CD4-positive, alpha-beta T cell treated with Interleukin-6 for 4 hours (primary cell): Measurements from ENCODE around the gene LPO.

ENCODE experiments used
- DNase-seq: peaks from one replicate; pipeline ENCODE4 v3.0.0-alpha.2; 2020; ENCODE audit warnings: mixed read lengths

The LPO gene

DNA sequence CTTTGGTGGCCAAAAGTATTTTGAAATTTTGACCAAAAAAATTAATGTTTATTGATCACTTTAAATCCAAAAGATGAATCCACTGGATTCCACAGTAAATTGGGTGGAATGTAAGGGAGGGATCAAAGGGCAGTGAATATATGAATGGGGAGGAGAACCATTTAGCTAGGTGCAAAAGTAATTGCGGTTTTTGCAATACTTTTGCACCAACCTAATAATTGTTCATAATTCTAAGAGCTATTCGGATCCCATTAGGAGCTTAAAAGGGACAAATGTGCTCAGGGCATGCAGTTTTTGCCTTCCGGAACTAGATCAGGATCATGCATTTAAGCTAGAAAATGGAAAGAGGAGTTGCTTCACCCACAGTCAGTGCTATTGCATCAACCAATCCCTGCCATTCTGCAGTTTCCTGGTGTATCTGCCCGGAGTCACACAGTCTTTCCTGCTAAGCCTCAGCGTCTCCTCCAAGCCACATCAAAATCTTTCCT, at the start of gene LPO:
Gene LPO, plus strand, starts transcription at position 438 of the 488 bp plus-strand sequence. CDS start 4,396 bp downstream, outside the sequence.
- no peak for DNase-seq

DNA sequence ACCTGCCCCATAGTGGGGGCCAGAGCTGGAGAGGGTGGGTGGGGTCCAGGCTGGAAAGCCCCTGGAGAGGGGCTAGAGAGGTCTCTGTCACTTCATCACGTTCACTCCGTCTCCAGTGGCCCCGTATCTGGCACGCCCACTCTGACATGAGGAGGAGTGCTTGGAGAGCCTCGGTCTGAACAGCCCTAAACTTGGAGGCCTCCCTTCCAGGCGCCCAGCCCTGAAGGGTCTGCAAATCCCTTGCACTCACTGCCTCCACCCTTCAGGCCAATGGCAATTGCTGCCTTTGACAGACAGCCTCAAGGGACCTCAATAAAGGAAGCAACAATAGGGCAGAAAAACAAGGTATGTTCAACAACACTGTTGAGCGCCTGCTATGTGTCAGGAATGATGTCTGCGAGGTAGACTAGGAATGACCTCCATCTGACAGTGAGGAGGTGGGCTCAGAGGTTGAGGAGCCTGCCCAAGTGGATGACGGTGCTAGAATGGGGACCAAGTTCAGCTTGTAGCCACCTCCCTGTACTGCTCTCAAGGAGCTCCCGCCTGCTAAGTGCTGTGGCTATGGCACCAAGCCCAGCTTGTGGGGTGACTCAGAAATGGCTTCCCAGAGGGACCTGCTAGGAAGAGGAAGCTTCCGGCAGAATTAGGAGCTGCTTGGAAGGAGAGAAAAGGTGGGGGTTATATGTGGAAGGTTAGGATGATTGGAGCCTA, 48.8 kb upstream of the LPO start:
- DNase-seq, result no peak

DNA sequence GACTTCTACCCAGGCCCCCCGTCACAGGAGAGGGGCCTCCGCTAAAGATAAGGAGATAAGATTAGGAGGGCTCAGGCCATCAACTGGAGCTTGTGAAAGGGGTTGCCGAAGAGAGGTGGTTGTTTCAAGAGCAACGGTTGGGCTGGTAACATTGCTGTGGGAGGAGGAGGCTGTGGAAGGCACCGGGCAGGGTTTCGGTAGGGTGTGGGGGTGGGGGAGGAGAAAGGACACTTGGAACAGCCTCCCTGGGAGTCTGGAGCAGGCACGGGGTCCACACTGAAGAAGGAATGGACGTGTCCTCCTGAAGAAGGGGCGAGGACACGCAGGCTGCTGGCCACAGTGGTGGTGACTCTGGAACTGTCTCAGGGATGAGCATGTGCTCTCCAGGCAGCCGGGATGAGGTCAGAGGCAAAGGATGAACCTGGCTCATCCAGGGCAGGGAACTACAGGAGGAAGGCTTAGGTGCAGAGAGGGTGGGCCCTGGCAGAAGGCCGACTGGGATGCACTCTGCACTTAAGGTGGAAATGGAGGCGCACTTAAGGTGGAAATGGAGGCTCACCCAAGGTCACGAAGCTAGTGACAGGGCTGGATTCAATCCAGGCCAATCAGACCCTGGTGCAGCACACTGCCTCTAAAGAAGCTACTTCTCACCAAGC, 47.0 kb upstream of the LPO start:
- DNase-seq, result no peak

DNA sequence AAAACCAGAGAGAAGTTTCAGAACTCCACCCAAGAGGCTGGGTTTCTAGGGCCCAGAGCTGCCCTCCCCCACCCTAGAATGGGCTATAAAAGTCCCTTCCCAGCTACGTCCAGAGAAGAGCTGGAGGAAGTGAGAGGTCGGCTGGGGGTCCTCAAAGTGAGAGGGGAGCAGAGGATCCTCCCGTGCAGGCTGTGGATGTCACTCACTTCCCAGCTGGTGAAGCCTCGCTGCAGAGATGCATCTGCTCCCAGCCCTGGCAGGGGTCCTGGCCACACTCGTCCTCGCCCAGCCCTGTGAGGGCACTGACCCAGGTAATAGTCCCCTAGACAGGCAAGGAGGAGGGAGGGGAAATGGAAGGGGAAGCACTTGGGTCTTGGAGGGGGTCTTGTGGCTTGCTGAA, 45.8 kb upstream of the LPO start, which contains the start of gene EPX:
Gene EPX, plus strand, starts transcription at position 115 of the 400 bp plus-strand sequence. Its CDS starts 121 bp downstream, at position 236.
- no peak for DNase-seq

DNA sequence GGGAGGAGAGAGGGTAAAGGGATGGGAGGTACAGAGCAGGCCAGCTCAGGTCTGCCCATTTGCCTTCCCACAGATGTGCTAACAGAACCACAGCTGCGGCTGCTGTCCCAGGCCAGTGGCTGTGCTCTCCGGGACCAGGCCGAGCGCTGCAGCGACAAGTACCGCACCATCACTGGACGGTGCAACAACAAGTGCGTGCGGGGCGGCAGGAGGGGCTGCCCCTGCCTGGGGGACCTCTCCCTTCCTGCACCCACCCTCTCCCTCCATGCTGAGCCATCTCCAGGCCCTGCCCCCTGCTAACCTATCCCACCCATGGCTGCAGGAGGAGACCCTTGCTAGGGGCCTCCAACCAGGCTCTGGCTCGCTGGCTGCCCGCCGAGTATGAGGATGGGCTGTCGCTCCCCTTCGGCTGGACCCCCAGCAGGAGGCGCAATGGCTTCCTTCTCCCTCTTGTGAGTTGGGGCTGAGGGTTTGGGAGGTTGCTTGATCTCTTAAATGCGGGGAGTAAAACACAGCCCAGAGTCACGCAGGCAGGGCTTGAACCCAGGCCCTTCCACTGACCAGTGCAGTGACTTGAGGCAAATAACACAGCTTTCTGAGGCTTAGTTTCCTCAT, 44.6 kb upstream of the LPO start:
- no peak for DNase-seq

DNA sequence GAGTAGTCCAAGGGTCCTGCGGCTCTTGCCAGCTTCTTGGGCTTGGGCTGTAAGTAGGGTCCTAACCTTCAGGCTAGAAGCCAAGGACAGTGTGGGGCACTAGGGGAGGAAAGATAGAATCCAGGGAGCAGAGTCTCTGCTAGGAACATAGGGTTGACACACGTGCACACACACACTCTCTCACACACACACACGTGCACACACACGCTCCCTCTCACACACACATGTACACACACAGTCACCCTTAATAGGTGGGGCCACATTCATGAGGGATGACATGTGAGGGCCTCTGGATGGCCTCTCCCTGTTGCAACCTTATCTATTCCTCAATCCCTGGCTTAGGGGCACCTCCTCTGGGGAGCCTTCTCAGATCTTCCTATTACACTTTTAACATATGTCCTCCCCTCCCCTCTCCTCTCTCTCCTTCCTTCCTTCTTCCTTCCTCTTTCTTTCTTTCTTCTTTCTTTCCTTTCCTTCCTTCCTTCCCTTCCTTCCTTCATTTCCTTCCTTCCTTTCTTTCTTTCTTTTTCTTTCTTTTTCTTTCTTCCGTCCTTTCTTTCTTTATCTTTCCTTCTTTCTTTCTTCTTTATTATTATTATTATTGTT, 42.8 kb upstream of the LPO start:
- no peak for DNase-seq

DNA sequence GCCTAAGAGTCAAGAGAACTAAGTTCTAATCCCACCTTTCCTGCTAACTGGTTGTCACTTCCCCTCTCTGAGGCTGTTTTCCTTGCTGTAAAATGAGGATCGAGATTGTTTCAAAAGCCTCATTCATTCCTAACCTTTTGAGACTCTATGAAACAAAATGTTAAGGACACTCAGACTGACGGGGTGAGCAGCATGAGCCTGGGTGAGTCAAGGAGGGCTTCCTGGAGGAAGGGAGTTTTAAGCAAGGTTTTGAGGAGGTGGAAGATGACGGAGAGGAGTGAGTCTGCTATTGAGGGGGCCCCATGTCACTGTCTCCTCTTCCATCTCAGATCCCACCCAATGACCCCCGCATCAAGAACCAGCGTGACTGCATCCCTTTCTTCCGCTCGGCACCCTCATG, 41.8 kb upstream of the LPO start:
- DNase-seq, result no peak

DNA sequence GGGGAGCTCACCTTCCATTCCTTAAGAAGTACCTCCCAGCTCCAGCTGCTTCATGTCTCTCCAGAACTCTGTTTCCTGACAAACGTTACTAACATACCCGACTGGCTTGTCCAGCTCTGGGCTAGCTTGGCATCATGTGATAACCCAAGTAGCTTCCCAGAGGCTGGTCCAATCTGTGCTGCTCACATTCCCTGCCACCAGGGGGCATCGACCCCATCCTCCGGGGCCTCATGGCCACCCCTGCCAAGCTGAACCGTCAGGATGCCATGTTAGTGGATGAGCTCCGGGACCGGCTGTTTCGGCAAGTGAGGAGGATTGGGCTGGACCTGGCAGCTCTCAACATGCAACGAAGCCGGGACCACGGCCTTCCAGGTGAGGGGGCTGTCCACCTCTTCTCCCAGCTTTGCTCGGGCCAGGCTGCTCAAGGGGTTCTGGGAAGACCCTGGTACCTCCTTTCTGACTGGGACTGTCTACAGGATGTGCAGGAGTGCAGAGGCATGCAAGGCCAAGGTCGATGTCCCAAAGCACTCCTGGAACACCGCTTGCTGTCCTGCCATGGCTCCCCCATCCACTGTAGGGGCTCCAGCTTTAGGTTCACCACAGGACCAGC, 38.3 kb upstream of the LPO start:
- DNase-seq, result peak; percentile 65

DNA sequence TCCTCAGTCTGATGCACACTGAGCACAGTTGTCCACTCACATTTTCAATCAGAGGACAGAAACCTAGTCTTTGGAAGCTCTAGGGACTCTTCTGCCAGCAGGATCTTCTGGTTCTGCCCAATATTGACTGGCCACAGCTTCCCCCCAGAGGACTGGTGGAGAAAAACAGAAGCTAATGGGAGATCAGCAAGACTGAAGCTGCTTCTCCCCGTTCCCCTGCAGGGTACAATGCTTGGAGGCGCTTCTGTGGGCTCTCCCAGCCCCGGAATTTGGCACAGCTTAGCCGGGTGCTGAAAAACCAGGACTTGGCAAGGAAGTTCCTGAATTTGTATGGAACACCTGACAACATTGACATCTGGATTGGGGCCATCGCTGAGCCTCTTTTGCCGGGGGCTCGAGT, 35.5 kb upstream of the LPO start:
- DNase-seq, result no peak

DNA sequence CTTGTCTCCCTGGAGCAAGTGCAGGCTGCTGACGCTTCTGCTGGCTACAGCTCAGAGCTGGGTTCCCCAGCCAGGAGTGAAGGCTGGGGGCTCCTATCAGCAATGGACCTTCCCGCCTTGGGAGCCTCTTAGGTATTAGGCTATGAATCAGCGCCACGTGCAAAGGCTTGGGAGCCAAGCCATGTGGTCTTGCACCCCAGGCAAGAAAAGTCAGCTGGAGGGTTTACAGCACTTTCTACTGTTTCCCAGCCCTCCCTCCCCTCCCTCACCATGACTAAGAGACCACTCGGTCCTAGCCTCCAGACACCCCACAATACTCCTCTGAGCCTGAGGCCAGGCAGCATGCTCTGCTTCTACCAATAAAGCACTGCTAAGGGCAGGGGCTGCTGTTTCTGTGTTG, 33.6 kb upstream of the LPO start:
- no peak for DNase-seq

DNA sequence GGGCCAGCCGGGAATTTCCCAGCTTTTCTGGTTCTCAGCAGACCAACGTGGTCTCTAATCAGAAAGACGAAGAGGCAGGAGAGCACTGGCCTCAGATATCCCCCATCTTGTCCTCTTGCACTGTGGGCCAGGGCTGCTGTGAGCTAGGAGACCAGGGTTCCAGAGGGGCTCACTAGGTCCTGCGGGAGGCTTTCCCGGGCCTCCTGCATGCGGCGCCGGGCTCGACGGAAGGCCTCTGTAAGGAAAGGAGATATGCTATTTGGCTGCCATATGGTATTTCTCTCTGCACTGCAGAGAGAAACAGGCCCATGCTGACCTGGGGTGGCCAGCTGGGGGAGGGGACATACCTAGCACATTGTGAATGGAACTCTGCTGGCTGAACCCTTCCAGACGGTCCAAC, 32.4 kb upstream of the LPO start:
- DNase-seq, result no peak

DNA sequence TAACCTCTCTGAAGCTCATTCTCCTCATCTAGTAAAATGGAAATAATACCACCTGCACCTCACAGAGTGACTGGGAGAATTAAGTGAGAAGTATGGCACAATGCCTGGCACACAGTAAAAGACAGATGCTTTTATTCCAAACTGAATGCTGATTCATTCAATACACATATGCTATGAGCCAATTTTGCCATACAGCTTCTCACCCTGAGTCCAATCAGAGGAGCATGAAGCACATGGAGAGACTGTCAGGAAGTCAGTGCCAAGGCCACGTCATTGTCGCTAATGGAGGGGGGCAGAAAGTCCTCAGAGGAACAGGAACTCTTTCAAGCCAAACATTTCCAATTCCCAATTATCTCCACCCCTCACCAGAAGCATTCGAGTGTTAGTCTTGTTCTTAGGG, 30.9 kb upstream of the LPO start:
- DNase-seq, result no peak

DNA sequence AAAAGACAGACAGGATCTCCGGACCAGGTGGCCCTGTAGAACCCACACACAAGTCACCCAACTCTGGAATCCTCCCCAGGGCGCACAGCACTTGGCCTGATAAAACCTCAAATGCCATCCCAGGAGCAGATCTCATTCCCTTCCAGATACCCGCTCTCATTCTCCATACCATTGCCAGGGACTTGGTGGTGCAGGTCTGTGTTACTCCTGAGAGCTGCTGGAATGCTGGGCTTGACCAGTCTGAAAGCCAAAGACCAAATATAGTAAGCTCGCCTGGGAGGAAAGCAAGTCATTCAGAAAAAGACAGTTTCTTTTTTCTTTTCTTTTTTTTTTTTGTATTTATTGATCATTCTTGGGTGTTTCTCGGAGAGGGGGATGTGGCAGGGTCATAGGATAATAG, 30.0 kb upstream of the LPO start:
- no peak for DNase-seq

DNA sequence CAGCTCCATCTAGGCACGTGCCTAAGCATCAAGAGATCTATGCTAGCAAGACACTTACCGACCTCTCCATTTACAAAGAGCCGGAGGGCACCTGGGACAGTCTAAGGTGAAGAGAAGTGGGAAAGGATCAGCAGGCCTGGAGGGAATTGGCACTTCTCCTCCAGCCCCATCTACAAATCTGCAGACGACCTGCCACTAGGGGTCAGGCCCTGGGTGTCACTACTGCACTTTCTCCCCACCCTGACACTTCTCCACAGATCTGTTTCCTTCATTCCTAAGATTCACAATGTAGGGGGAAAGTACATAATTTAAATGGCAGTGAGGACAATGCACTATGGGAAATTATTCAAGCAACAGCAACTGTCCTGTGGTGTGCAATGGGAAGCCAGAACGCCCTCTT, 27.5 kb upstream of the LPO start:
- no peak for DNase-seq

DNA sequence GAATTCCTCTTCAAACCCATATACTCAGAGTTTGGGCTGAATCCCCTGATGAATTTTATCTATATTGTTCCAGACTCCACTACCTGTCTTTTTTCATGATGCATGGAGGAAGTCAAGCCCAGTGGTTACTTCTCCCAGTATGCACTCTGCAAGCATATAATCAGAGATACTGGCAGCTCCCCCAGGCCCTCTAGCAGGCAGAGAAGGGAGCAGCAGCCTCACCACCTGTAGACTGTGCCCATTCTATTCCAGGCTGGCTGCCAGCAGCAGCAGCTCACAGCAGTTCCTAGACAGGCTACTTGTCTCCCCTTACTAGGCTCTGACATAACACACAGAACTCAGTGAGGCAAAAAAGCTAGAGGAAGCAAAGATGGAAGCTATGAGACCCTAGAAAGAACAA, 22.7 kb upstream of the LPO start:
- no peak for DNase-seq

DNA sequence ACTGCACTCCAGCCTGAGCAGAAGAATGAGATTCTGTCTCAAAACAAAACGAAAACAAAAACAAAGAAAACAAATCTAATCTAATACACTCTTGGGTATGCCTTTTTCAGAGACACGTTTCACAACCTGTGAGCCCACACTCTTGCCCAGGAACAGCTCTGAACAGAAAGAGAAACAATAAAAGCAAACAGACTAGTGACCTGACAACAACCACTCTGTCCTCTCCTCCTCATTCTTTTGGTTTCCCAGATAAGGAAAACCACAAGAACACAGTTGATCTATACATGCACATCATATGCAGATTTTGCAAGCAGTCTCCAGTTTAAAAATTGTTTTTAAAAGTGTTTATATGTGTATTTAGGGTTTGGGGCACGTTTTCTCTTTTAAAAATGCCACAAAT, 20.6 kb upstream of the LPO start:
- DNase-seq, result no peak

DNA sequence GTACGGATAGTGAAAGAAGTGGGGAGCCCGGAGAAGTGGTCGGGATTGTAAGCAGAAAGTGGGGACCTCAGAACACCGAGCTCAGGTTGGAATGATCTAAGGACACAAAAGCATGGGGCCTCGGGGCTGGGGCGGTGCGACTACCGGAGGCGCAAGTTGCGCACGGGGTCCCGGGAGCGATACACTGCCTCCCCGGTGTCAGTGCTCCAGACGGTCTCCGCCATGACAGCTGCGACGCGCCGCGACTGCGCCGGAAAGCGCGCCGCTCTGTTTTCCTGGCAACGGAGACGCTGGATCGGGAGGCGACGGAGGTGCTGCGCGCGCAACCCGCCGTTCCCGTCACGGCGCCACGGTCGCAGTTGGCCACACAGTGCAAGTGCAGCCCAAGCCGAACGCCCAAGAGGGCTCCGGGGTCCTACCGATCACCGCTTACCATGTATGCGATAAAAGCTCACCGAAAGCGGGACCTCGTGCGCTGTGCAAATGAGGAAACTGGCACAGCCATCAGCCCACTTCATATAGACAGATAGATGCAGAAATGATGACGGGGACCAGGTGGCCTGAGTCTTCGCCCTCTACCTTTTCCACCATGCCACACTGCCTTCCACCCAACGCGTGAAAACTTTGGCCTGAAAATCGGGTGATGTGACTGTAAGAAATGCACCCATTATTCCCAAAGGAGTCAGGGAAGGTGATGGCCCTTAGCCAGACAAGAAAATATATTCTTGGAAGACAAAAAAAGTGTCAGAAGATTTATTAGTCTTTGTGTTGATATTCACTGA, 19.2 kb upstream of the LPO start, which contains the start of gene MKS1:
Gene MKS1, minus strand, starts transcription at position 249 of the 782 bp plus-strand sequence. Its CDS starts 25 bp downstream, at position 224.
- DNase-seq, result peak; percentile 96

DNA sequence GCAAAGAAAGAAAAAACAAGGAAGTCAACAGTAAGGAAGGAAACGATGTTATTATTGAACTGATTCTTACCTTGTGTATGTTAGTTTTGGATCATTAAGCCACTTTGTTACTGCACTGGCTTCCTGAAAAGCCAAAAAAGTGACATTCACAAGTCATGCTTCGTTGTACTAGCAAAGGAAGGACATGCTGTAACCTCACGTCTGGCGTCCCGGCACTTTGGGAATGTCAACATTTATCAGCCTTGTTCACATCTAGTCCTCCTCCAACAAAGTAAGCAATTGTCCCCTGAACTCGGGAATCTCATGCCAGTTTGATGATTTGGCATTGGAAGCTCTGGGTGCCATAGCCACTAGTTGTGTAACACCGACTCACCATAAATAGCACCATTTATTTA, 18.6 kb upstream of the LPO start:
- no peak for DNase-seq

DNA sequence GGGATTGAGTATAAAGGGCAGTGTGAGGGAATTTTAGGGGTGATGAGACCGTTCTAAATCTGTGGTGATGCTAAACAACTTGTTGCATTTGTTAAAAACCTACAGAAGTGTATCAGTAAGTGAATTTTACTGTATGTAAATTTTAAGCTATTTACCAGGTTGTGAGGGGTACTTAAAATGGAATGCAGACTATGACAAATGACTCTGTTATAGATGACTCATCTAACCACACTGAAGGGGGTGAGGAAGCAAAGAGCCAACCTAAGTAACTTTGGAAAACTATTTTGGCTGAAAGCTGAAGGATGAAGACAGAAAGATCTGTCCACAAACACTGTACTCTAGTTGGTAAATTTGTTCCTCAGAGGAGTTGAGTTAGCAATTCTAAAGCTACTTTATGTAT, 14.1 kb upstream of the LPO start:
- DNase-seq, result no peak

DNA sequence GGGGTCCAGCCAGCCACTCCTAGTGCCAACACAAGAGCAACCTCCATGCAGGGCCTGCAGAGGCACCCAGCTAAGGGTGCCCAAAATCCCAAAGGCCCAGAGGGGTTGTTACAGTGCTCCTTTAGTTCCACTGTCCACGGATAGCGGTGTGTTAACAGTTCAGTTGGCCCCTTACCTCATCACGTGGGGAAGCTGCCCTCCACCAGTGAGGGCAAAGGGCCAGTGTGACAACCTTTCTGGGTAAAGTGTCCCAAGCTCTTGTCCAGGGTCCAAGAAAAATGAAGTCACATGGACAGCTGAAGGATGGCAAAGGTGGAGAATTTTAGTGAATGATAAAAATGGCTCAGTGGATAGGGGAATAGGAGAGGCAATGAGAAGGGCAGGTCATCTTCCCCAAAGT, 10.7 kb upstream of the LPO start:
- DNase-seq, result no peak

DNA sequence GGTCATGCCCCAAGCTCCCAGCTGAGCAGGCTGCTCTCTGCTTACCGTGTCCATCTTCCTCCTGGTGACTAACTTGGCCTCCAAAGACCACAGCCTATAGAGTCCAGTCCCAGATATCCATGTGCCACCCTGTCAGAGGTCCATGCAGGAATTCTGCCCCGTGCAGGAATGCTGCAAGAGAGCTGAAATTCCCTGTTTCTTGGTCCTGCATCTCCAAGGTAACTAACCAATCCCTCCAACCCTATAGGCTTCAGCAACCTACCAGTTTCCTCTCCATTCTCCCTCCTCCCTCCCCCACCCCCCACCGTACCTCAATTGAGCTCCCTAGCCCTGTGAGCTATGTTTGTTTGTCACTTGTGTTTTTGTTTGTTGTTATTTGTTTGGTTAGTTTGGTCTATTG, 9.7 kb upstream of the LPO start:
- no peak for DNase-seq

DNA sequence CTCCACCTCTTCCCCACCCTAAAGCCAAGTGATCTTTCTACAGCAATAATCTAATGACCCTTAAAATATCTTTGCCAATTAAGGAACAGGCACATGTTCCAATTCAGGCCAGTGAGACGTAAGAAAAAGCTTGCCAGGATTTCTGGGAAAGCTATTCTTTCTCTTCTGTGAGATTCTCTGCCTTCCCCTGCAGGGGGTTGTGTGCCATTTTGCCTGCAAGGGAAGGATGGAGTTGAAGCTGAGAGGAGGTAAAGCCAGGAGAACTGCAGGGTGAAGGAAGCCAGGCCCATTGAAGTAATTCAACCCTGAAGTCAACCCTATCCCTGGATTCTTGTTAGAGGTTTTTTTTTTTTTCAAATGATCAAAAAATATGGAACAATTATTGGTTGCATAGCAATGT, 9.0 kb upstream of the LPO start:
- DNase-seq, result no peak
